HepG2 (cell line): ENCODE measurements around the gene RAB3A. TPM values are rescaled to one million over a fixed set of nuclear protein-coding genes. Genes with fewer than 3 reads are reported as not detected.

Experiments used
- ATAC-seq: fragments of 200-7000 bp; cut with Tn5 transposase; 3 replicates; pipeline ENCODE4 v1.9.1; 2020; ENCODE audit warnings: mild to moderate bottlenecking, moderate library complexity
- BruUV-seq: library from RNA; stranded (reverse); fragments of 400-500 nt; replicated peaks from 2 replicates; lab custom pipeline; 2021; lab: Mats Ljungman, UMichigan
- CTCF ChIA-PET: fragments of 300-600 bp; formaldehyde crosslinking; extraction: SDS; loops from one replicate; lab custom pipeline; 2021; ENCODE audit warnings: low total read pairs, inconsistent platforms, low intra/inter-chr PET ratio; lab: Yijun Ruan, JAX
- POLR2A ChIA-PET: fragments of 350-600 bp; sonication (Branson Sonifier 250); formaldehyde crosslinking; loops from one replicate; lab custom pipeline; 2020; ENCODE audit warnings: antibody characterized with exemption, inconsistent platforms; lab: Yijun Ruan, JAX
- DNase-seq: peaks from one replicate; pipeline ENCODE4 v3.0.0-alpha.2; 2015; ENCODE audit warnings: low spot score
- FAIRE-seq: peaks from 3 replicates; lab custom pipeline; 2011; peaks lifted over from hg19 to GRCh38; lab: Jason Lieb, UNC
- H2AFZ ChIP-seq: one replicate; pipeline ENCODE4 v1.6.1; 2011; ENCODE audit warnings: low read length, inconsistent platforms
- H3K27ac ChIP-seq: fragments of 300-600 bp; 3 replicates; pipeline ENCODE4 v1.8.0; 2011; ENCODE audit warnings: mixed run types, mild to moderate bottlenecking, mixed read lengths, low read length, inconsistent platforms; ENCODE audit not compliant: insufficient read depth; ENCODE audit errors: extremely low read length
- H3K27me3 ChIP-seq, 2 experiments: fragments of 200-600 bp in 1 of 2; 2 replicates in 1 of 2; 3 replicates in 1 of 2; pipeline versions ENCODE4 v1.6.0 to v1.8.0; 2011; ENCODE audit warnings: low read length in 2 of 2, mild to moderate bottlenecking in 2 of 2, moderate library complexity in 2 of 2, inconsistent platforms in 1 of 2; ENCODE audit not compliant: insufficient read depth in 2 of 2, control insufficient read depth in 1 of 2
- H3K36me3 ChIP-seq, 2 experiments: fragments of 200-600 bp in 1 of 2; replicated peaks in 1 of 2; 2 replicates in 1 of 2; 3 replicates in 1 of 2; pipeline versions ENCODE4 v1.5.1 to v1.8.0; 2011; ENCODE audit warnings: low read length in 2 of 2, inconsistent platforms in 1 of 2; ENCODE audit not compliant: insufficient read depth in 2 of 2, control insufficient read depth in 1 of 2
- H3K4me1 ChIP-seq: 2 replicates; pipeline ENCODE4 v1.5.1; 2012; ENCODE audit warnings: low read length, inconsistent platforms; ENCODE audit not compliant: insufficient read depth
- H3K4me2 ChIP-seq: 2 replicates; pipeline ENCODE4 v1.6.0; 2011; ENCODE audit warnings: low read depth, low read length, inconsistent platforms
- H3K4me3 ChIP-seq, 3 experiments: fragments of 200-600 bp in 1 of 3; sonication (generic), shearing (Covaris generic) in 1 of 3; replicated peaks in 1 of 3; 2 replicates each; pipeline ENCODE4 v1.5.1; 2011 to 2016; ENCODE audit warnings: low read length in 3 of 3, inconsistent platforms in 2 of 3, low read depth in 2 of 3, mild to moderate bottlenecking in 2 of 3, control low read depth in 1 of 3, mixed read lengths in 1 of 3; ENCODE audit not compliant: insufficient read depth in 1 of 3
- H3K79me2 ChIP-seq: one replicate; pipeline ENCODE4 v1.6.1; 2011; ENCODE audit warnings: low read length, inconsistent platforms; ENCODE audit not compliant: insufficient read depth
- H3K9ac ChIP-seq: 2 replicates; pipeline ENCODE4 v1.6.0; 2011; ENCODE audit warnings: mild to moderate bottlenecking, low read depth, low read length, inconsistent platforms; ENCODE audit not compliant: insufficient read depth
- H3K9me3 ChIP-seq: 2 replicates; pipeline ENCODE4 v1.5.1; 2012; ENCODE audit warnings: mild to moderate bottlenecking, low read length
- H4K20me1 ChIP-seq: 2 replicates; pipeline ENCODE4 v1.6.0; 2011; ENCODE audit warnings: inconsistent platforms, mild to moderate bottlenecking, low read length, moderate library complexity; ENCODE audit not compliant: insufficient read depth
- DMAP1 ChIP-seq: IDR thresholded peaks from 2 replicates; pipeline ENCODE4 v1.6.1; 2016
- FOXK2 ChIP-seq: fragments of 450-650 bp; IDR thresholded peaks from 2 replicates; pipeline ENCODE4 v1.6.1; 2016
- GATAD1 ChIP-seq: IDR thresholded peaks from 2 replicates; pipeline ENCODE4 v1.6.1; 2016; ENCODE audit warnings: missing genetic modification reagents, missing compliant biosample characterization
- PTBP1 ChIP-seq: fragments of 200-400 bp; formaldehyde crosslinking; IDR thresholded peaks from 2 replicates; pipeline ENCODE4 v1.6.1; 2018; ENCODE audit warnings: low read length, low read depth; ENCODE audit not compliant: poor library complexity, severe bottlenecking
- RBFOX2 ChIP-seq: fragments of 200-400 bp; formaldehyde crosslinking; IDR thresholded peaks from 2 replicates; pipeline ENCODE4 v1.6.1; 2017; ENCODE audit warnings: low read depth, mild to moderate bottlenecking, low read length
- ZFY ChIP-seq: sonication (generic); formaldehyde crosslinking; IDR thresholded peaks from 2 replicates; pipeline ENCODE4 v1.4.0; 2020; ENCODE audit warnings: missing genetic modification reagents
- ZNF142 ChIP-seq: sonication (generic); formaldehyde crosslinking; IDR thresholded peaks from 2 replicates; pipeline ENCODE4 v1.4.0; 2020; ENCODE audit warnings: missing genetic modification reagents
- ZNF260 ChIP-seq: sonication (generic); formaldehyde crosslinking; IDR thresholded peaks from 2 replicates; pipeline ENCODE4 v1.4.0; 2020; ENCODE audit warnings: missing genetic modification reagents, low read depth, mild to moderate bottlenecking, borderline replicate concordance
- whole genome bisulfite sequencing: methylation state at CpG from one replicate; pipeline ENCODE4 v1.1.6; 2017; ENCODE audit warnings: low lambda C conversion rate; 5-methylcytosine and 5-hydroxymethylcytosine counted together
- in situ Hi-C: cut with HindIII; loops from 2 replicates; pipeline ENCODE4 v1.10.0; 2017; ENCODE audit warnings: low pct_unique_long_range_greater_than_20kb; ENCODE audit not compliant: extremely low pct_ligation_motif_present
- intact Hi-C: fragments of 100-400 bp; cut with micrococcal nuclease; formaldehyde crosslinking; loops from one replicate; pipeline ENCODE4 v1.10.0; 2022; ENCODE audit not compliant: unreplicated experiment
- polyA plus RNA-seq, 8 experiments: library from polyadenylated mRNA; depleted of rRNA in 3 of 8; stranded (reverse) in 7 of 8; unstranded in 1 of 8; fragments of >200 nt; fragmentation: Illumina TruSeq in 4 of 8; extraction: Trizol in 4 of 8; gene quantifications; 2 replicates each; pipeline versions ENCODE4 v1.2.1 to v1.2.3, GENCODE V29; 2011 to 2016; ENCODE audit warnings: low read depth in 4 of 8, missing spikeins in 1 of 8, mixed read lengths in 1 of 8; ENCODE audit not compliant: insufficient read depth in 1 of 8
- total RNA-seq, 5 experiments: library from RNA; depleted of rRNA; stranded (reverse); fragments of >200 nt; fragmentation: Illumina TruSeq; extraction: Trizol; gene quantifications; 2 replicates each; pipeline ENCODE4 v1.2.3, GENCODE V29; 2016; ENCODE audit warnings: low read depth in 1 of 5

RAB3A gene
- total and polyA plus RNA-seq, 2 of the 13 experiments (the other 11 are each of a cell fraction or from before 2014, with no cell fraction given): 0.58 to 0.98 TPM

GRCh38 chr19:18167975-18168645 is 35.7 kb downstream of the RAB3A start (continued):
- TF ChIP-seq ZNF142: no peak

GRCh38 chr19:18167011-18167410 is 36.8 kb downstream of the RAB3A start:
- BruUV-seq: no TSS peak
- H3K27ac ChIP-seq: no peak overlapping the region
- no peak for TF ChIP-seq ZNF260 (CRISPR knock-in tag)
- TF ChIP-seq RBFOX2: 0 out of 2 replicates have a peak, but pooled peaks have one; percentile 19
- TF ChIP-seq DMAP1: no peak
- TF ChIP-seq FOXK2: no peak
- TF ChIP-seq PTBP1: no peak
- no peak for TF ChIP-seq ZFY (CRISPR knock-in tag)
- TF ChIP-seq GATAD1: no peak
- no peak overlapping the region for H3K4me2 ChIP-seq
- CTCF ChIA-PET: interaction anchor here (3.2 kb wide), 1 partner anchor 54 kb away, joined by 25 read pairs; no protein-coding TSS in a partner anchor
- WGBS: 95% methylated on average over 14 of the region's 21 CpGs
- no peak overlapping the region for H3K9ac ChIP-seq
- ATAC-seq (no peak), FAIRE-seq (no peak), DNase-seq (no peak)
- POLR2A ChIA-PET: interaction anchor here (2.6 kb wide), 1 partner anchor 54 kb away, joined by 8 read pairs; no protein-coding TSS in a partner anchor
- no peaks in the 10 kb centered on the region for H3K79me2 ChIP-seq
- H2AFZ ChIP-seq: no peak overlapping the region
- 0 out of 2 replicates have a peak, but pooled peaks cover 3% of the 10 kb centered on the region for H4K20me1 ChIP-seq
- no peaks in the 10 kb centered on the region for H3K9me3 ChIP-seq
- H3K36me3 ChIP-seq: peaks cover 26 to 43% of the 10 kb centered on the region in 2 experiments
- no peak overlapping the region for H3K4me3 ChIP-seq
- in situ Hi-C loops: no loop called here
- intact Hi-C loops: no loop called here
- no peaks in the 10 kb centered on the region for H3K27me3 ChIP-seq
- H3K4me1 ChIP-seq: no peaks in the 10 kb centered on the region
